Astrocyte (in vitro differentiated cells and primary cell): ENCODE measurements around the gene SFXN3.

Experiments
- EZH2 ChIP-seq: IDR thresholded peaks from 2 replicates; pipeline ENCODE4 v1.6.1; 2012; ENCODE audit warnings: mild to moderate bottlenecking, low read length, inconsistent platforms; ENCODE audit not compliant: insufficient read depth
- TF ChIP-seq, protein P1 (sequence below): IDR thresholded peaks from 2 replicates; pipeline ENCODE4 v1.5.1; 2011; ENCODE audit warnings: low read depth, mild to moderate bottlenecking, inconsistent platforms, low read length, moderate library complexity; ENCODE audit not compliant: insufficient read depth

DNA sequence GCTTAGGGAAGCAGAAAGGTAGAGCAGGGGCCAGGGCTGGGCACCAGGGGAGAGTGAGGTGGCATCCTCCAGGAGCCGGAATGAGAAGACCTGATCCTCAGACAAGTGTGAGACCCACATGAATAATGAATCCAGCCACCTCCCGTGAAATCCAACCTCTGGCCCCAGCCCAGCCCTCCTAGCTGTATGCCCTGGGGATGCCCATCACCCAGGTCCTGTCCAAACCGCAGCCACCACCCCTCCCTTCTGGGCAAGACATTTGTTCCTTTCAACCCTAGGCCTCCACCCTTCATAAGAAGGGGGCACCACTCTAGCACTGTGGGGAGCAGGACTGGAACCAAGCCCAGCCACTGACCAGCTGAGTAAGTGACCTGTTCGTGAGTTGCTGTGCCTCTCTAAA, 9.8 kb upstream of the SFXN3 start:
- TF ChIP-seq, protein P1, sequence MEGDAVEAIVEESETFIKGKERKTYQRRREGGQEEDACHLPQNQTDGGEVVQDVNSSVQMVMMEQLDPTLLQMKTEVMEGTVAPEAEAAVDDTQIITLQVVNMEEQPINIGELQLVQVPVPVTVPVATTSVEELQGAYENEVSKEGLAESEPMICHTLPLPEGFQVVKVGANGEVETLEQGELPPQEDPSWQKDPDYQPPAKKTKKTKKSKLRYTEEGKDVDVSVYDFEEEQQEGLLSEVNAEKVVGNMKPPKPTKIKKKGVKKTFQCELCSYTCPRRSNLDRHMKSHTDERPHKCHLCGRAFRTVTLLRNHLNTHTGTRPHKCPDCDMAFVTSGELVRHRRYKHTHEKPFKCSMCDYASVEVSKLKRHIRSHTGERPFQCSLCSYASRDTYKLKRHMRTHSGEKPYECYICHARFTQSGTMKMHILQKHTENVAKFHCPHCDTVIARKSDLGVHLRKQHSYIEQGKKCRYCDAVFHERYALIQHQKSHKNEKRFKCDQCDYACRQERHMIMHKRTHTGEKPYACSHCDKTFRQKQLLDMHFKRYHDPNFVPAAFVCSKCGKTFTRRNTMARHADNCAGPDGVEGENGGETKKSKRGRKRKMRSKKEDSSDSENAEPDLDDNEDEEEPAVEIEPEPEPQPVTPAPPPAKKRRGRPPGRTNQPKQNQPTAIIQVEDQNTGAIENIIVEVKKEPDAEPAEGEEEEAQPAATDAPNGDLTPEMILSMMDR: no peak
- TF ChIP-seq EZH2: no peak
